ENCODE data around the gene CYP2B6. TPM values are rescaled to one million over a fixed set of nuclear protein-coding genes. Genes with fewer than 3 reads are reported as not detected.

CYP2B6 gene
- total and polyA plus RNA-seq, 2 donors from 2014 or later, result 0.31 to 10.0 TPM

- Histone ChIP-seq H3K9me3 (ENCODE audit: control insufficient read depth in 2 of 3, insufficient read depth in 1 of 3, low read length in 3 of 3) (no peaks in the 10 kb centered on the region), H3K4me1 (ENCODE audit: control insufficient read depth in 2 of 3, insufficient read depth in 2 of 3, low read depth in 1 of 3, low read length in 3 of 3) (no peaks in the 10 kb centered on the region), H3K4me3 (ENCODE audit: low read length in 3 of 3) (no peak overlapping the region), H3K27me3 (ENCODE audit: control insufficient read depth, insufficient read depth, low read length) (no peaks in the 10 kb centered on the region), H3K27ac (ENCODE audit: low read depth in 2 of 2, low read length in 2 of 2) (no peak overlapping the region), H3K36me3 (ENCODE audit: control insufficient read depth in 2 of 3, insufficient read depth in 3 of 3, low read length in 3 of 3) (no peaks in the 10 kb centered on the region), H3K9ac (ENCODE audit: low read length in 3 of 3) (no peak overlapping the region)
- FAIRE-seq, result no peak
- intact Hi-C loops (cut with DNase I), result no loop called here
- TF ChIP-seq CTCF (IDR thresholded peaks at IDR 0.05; ENCODE audit: borderline replicate concordance, extremely low read depth, insufficient read depth), result no peak
- no peak for DNase-seq
These were observed 34.8 kb downstream of the CYP2B6 start for GRCh38 chr19:41025871-41026270.

GRCh38 chr19:41027273-41027967 lies 36.3 kb downstream of the CYP2B6 start:
- no peak for FAIRE-seq

GRCh38 chr19:41029524-41030432 lies 38.7 kb downstream of the CYP2B6 start:
- intact Hi-C loops (cut with DNase I), result no loop called here
- Histone ChIP-seq H3K9me3 (ENCODE audit: control insufficient read depth in 2 of 3, insufficient read depth in 1 of 3, low read length in 3 of 3) (no peaks in the 10 kb centered on the region), H3K27me3 (ENCODE audit: control insufficient read depth, insufficient read depth, low read length) (no peaks in the 10 kb centered on the region), H3K4me3 (ENCODE audit: low read length in 3 of 3) (no peak overlapping the region), H3K36me3 (ENCODE audit: control insufficient read depth in 2 of 3, insufficient read depth in 3 of 3, low read length in 3 of 3) (peaks cover 0 to 2% (median 0%) of the 10 kb centered on the region in 3 donors), H3K4me1 (ENCODE audit: control insufficient read depth in 2 of 3, insufficient read depth in 2 of 3, low read depth in 1 of 3, low read length in 3 of 3) (no peaks in the 10 kb centered on the region), H3K9ac (ENCODE audit: low read length in 3 of 3) (no peak overlapping the region), H3K27ac (ENCODE audit: low read depth in 2 of 2, low read length in 2 of 2) (no peak overlapping the region)
- TF ChIP-seq CTCF (IDR thresholded peaks at IDR 0.05; ENCODE audit: borderline replicate concordance, extremely low read depth, insufficient read depth), result no peak
- no peak for DNase-seq
- no peak for FAIRE-seq

More at GRCh38 chr19:41027273-41027967, 36.3 kb downstream of the CYP2B6 start:
- no peak for DNase-seq
- intact Hi-C loops (cut with DNase I), result no loop called here
- TF ChIP-seq CTCF (IDR thresholded peaks at IDR 0.05; ENCODE audit: borderline replicate concordance, extremely low read depth, insufficient read depth), result no peak
- H3K9ac ChIP-seq (ENCODE audit: low read length in 3 of 3), result no peak overlapping the region
- peaks cover 0 to 2% (median 0%) of the 10 kb centered on the region in 3 donors for H3K36me3 ChIP-seq (ENCODE audit: control insufficient read depth in 2 of 3, insufficient read depth in 3 of 3, low read length in 3 of 3)
- H3K27ac ChIP-seq (ENCODE audit: low read depth in 2 of 2, low read length in 2 of 2), result no peak overlapping the region
- H3K4me1 ChIP-seq (ENCODE audit: control insufficient read depth in 2 of 3, insufficient read depth in 2 of 3, low read depth in 1 of 3, low read length in 3 of 3), result no peaks in the 10 kb centered on the region
- H3K4me3 ChIP-seq (ENCODE audit: low read length in 3 of 3), result no peak overlapping the region
- H3K9me3 ChIP-seq (ENCODE audit: control insufficient read depth in 2 of 3, insufficient read depth in 1 of 3, low read length in 3 of 3), result no peaks in the 10 kb centered on the region
- no peaks in the 10 kb centered on the region for H3K27me3 ChIP-seq (ENCODE audit: control insufficient read depth, insufficient read depth, low read length)

Data from kidney (tissue), 14 donors.